Measurements from ENCODE around the gene SORBS2.

GRCh38 chr4:185779517-185779916 is 32.5 kb downstream of the SORBS2 start:
- TF ChIP-seq CTCF (IDR thresholded peaks at IDR 0.05): no peak
- no peak for TF ChIP-seq EP300 (IDR thresholded peaks at IDR 0.05)
